Mononuclear cell (primary cell): ENCODE data around the gene CTF1. TPM values are rescaled to one million over a fixed set of nuclear protein-coding genes. Genes with fewer than 3 reads are reported as not detected.
A peak's percentile ranks its signal among the peaks of the same experiment; 100 is the strongest.

Experiments
- H3K27me3 ChIP-seq: 2 replicates; pipeline ENCODE4 v1.6.0; 2011; ENCODE audit warnings: low read length, control low read depth; ENCODE audit not compliant: insufficient read depth
- H3K4me1 ChIP-seq: 2 replicates; pipeline ENCODE4 v1.5.1; 2011; ENCODE audit warnings: mild to moderate bottlenecking, low read length, control low read depth; ENCODE audit not compliant: insufficient read depth
- H3K4me3 ChIP-seq: 2 replicates; pipeline ENCODE4 v1.5.1; 2011; ENCODE audit warnings: mild to moderate bottlenecking, low read length, moderate library complexity
- H3K9me3 ChIP-seq: 2 replicates; pipeline ENCODE4 v1.5.1; 2011; ENCODE audit warnings: low read depth, mild to moderate bottlenecking, control low read depth, low read length
- total RNA-seq: library from RNA; depleted of rRNA; stranded (reverse); fragments of >200 nt; gene quantifications from one replicate; pipeline ENCODE4 v1.2.3, GENCODE V29; 2012

Gene CTF1
- total RNA-seq, 1 donor = 0.21 TPM

DNA sequence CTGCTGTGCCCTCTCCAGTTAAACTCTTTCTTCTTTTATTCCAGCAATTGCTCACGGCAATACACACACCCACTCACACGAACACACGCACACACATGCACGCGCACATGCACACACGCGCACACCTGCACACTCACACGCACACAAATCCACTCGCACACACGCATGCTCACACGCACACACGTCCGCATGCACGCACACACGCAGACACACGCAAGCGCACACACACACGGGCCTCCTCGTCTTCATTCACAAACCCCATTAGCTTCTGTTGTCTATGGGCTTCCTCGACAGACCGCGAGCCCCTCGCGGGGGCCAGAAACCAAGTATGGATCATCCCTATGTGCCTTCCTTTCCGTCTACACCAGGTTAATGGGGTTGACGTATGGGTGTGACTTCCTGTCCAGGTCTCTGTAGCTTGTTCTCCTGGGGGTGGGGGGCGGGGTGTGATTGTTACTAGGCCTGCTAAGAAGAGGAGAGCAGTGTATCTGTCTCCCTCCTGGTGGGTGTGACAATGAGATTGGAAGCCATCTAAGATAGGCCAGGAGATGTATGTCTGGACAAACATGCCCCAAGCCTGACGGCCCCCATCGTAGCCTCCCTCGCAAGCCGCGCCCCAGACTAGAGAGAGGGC is 670 bp upstream of the CTF1 start:
- Histone ChIP-seq H3K27me3 (no peaks in the 10 kb centered on the region), H3K9me3 (no peaks in the 10 kb centered on the region), H3K4me3 (no peak overlapping the region), H3K4me1 (peaks cover 43% of the 10 kb centered on the region)

DNA sequence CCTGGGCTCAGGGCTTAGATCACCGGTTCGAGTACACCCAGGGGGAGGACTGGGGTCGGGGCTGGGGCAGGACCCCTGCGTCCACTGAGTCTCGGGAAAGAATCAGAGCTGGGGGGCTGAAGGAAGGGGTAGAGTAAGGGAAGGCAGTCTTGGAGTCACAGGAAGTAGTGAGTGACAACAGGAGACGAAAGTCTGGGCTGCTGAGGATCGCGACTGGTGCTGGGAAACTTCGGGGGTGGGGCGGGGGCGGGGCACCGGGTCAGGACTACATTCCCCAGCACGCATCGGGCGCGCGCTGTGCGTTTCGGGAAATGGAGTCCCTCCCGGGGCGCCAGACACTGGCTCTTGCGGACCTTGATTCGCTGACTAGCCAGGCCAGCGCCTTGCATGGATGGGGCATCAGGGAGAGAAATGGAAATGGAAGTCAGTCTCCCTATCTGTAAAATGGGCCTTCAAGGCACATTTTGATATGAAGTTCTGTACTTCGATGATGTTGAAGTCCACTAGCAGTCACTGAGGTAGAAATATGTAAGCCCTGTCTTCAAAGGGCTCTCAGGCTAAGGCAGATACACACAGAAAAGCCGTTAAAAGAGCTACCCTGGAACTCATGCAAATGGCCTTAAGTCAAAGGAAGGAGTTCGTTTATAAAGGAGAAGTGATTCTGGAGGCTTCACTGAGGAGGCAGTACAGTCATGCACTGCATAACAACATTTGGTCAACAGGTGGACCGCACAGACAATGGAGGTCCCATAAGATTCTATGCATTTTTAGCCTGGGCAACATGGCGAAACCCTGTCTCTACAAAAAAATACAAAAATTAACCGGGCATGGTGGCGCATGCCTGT is 697 bp downstream of the CTF1 start:
- Histone ChIP-seq H3K27me3 (no peaks in the 10 kb centered on the region), H3K4me1 (peaks cover 55% of the 10 kb centered on the region), H3K4me3 (peak overlapping the region; percentile 29), H3K9me3 (no peaks in the 10 kb centered on the region)

DNA sequence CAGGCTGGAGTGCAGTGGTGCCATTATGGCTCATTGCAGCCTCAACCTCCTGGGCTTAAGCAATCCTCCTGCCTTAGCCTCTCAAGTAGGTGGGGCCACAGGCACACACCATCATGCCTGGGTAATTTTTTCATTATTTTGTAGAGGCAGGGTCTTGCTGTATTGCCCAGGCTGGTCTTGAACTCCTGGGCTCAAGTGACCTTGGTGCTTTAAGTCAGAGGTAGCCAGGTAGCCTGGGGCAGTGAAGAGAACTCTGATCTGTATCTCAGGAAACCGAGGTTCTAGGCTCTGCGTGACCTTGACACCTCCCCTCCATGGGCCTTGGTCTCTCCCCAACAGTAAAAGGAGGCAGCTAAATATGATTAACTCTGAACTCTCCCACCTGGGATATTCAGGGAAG is 3.4 kb downstream of the CTF1 start:
- peaks cover 58% of the 10 kb centered on the region for H3K4me1 ChIP-seq

DNA sequence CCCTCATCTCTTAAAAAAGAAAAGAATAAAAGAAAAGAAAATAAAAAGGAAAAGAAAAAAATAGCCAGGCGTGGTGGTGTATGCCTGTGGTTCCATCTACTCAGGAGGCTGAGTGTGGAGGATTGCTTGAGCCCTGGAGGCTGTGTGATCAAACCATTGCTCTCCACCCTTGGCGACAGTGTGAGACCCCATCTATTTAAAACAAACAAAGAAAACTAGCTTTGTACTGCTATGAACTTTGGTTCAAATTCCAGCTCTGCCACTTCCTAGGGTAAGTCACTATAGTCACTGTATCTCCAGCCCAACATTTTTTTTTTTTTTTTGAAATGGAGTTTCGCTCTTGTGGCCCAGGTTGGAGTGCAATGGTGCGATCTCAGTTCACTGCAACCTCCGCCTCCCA is 4.2 kb downstream of the CTF1 start:
- no peaks in the 10 kb centered on the region for H3K27me3 ChIP-seq
- H3K9me3 ChIP-seq = no peaks in the 10 kb centered on the region
- peaks cover 60% of the 10 kb centered on the region for H3K4me1 ChIP-seq
- no peak overlapping the region for H3K4me3 ChIP-seq

More for the DNA sequence above, 3.4 kb downstream of the CTF1 start:
- Histone ChIP-seq H3K27me3 (no peaks in the 10 kb centered on the region), H3K9me3 (no peaks in the 10 kb centered on the region), H3K4me3 (no peak overlapping the region)

DNA sequence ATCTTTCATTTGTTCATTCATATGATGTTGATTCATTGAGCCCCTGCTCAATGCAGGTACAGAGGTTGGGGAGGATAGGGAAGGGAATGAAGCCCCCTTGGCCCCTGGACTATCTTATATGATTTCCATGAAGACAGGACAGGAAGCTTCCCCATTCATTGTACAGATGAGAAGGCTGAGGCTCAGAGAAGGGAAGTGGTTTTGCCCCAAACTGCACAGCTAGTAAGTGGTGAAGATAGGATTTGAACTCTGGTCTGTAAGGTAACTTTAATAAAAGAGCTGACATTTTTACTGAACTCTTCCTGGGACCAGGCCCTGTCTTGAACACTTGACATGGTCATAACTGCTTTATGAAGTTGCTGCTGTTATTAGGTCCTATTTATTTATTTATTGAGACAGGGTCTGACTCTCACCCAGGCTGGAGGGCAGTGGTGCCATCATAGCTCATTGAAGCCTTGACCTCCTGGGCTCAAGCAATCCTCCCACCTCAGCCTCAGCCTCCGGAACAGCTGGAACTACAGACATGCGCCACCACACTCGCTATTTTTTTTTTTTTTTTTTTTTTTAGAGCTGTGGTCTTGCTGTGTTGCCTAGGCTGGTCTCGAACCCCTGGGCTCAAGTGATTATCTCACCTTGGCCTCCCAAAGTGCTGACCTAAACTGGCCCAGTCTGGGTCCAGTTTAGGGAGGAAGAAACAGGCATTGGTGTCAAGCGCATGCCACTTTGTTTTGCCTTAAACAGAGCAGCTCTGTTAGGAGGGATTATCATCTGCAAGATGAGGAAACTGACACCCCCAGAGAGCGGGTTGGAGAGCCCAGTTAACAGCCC is 5.0 kb downstream of the CTF1 start:
- peaks cover 54% of the 10 kb centered on the region for H3K4me1 ChIP-seq
- H3K4me3 ChIP-seq = peak overlapping the region; percentile 52
- no peaks in the 10 kb centered on the region for H3K9me3 ChIP-seq
- H3K27me3 ChIP-seq = no peaks in the 10 kb centered on the region

DNA sequence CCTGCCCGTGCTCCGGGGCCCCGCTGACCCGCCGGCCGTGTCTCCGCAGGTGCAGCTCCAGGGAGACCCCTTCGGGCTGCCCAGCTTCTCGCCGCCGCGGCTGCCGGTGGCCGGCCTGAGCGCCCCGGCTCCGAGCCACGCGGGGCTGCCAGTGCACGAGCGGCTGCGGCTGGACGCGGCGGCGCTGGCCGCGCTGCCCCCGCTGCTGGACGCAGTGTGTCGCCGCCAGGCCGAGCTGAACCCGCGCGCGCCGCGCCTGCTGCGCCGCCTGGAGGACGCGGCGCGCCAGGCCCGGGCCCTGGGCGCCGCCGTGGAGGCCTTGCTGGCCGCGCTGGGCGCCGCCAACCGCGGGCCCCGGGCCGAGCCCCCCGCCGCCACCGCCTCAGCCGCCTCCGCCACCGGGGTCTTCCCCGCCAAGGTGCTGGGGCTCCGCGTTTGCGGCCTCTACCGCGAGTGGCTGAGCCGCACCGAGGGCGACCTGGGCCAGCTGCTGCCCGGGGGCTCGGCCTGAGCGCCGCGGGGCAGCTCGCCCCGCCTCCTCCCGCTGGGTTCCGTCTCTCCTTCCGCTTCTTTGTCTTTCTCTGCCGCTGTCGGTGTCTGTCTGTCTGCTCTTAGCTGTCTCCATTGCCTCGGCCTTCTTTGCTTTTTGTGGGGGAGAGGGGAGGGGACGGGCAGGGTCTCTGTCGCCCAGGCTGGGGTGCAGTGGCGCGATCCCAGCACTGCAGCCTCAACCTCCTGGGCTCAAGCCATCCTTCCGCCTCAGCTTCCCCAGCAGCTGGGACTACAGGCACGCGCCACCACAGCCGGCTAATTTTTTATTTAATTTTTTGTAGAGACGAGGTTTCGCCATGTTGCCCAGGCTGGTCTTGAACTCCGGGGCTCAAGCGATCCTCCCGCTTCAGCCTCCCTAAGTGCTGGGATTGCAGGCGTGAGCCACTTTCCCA is 5.9 kb downstream of the CTF1 start:
- peak overlapping the region; percentile 52 for H3K4me3 ChIP-seq
- peaks cover 47% of the 10 kb centered on the region for H3K4me1 ChIP-seq

DNA sequence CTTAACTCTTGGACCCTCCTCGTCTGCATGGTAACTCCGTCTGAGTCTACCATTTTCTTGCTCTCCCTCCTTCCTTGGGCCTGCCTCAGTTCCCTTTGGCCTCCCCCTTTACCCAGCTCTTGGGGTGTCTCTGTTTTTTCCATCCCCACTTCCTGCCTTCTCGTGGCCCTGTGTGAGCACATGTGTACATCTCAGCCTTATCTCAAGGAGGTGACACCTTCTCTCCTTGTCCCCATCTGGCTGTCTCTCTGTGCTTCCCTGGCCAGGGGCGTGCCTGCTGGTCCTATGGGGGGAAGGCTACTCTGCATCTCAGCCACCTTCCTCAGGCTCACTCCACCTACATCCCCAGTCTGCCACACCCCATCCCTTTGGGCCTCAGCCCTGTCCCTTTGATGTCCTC is 6.6 kb downstream of the CTF1 start:
- no peaks in the 10 kb centered on the region for H3K9me3 ChIP-seq
- no peaks in the 10 kb centered on the region for H3K27me3 ChIP-seq
- H3K4me1 ChIP-seq = peaks cover 40% of the 10 kb centered on the region
- no peak overlapping the region for H3K4me3 ChIP-seq

More for the DNA sequence above, 5.9 kb downstream of the CTF1 start:
- no peaks in the 10 kb centered on the region for H3K27me3 ChIP-seq
- H3K9me3 ChIP-seq = no peaks in the 10 kb centered on the region

DNA sequence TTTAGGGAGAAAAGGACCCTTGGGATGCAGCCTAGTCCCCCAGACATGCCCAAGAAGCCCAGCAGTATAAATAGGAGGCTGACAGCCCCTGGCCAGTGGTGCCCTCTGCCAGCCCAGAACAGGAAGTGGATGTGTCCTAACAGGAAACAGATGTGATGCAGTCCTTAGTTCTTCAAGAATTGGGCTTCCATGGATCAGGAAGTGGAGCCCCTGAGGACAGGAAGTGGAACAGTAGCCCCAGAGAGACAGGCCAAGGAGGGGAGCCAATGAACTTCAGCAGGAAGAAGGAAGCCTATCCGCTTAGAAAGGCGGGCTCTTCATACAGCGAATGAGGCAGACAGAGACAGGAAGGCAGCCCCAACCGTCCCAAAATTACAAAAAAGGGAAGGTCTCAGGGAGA is 7.2 kb downstream of the CTF1 start:
- no peak overlapping the region for H3K4me3 ChIP-seq
- H3K4me1 ChIP-seq = peaks cover 40% of the 10 kb centered on the region
- H3K9me3 ChIP-seq = no peaks in the 10 kb centered on the region

DNA sequence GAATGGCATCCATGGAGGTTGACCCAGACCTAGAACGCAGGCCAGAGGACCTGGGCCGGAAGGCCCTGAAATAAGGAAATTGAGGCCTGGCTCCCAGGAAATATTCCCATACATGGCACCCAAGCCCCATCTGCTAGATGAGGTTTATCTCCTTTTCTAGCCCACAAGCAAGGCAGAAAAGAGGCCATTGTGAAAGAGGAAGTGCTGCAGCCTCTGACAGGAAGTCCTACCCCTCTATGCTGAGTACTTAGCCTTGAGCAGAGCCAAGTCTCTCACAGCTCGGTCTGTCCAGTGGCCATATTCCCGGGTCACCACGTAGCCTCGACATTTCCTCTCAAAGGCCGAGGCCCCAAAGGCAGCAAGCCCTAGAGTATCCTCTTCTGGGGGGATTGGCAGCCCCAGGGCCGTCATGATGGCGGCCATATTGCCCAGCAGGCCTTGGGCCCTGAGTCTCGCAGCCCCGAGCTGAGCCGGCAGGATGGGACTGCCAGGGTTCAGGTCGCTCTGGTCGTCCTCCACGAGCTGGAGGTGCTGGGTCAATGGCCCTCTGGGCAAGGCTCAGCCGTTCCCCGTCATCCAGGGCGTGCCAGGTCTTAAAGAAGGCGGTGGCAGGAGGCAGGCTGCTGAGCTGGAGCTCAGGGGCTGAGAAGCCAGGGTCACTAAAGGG is 7.8 kb downstream of the CTF1 start:
- Histone ChIP-seq H3K27me3 (no peaks in the 10 kb centered on the region), H3K9me3 (no peaks in the 10 kb centered on the region), H3K4me3 (no peak overlapping the region), H3K4me1 (peaks cover 40% of the 10 kb centered on the region)

More for the DNA sequence above, 7.2 kb downstream of the CTF1 start:
- H3K27me3 ChIP-seq = no peaks in the 10 kb centered on the region

DNA sequence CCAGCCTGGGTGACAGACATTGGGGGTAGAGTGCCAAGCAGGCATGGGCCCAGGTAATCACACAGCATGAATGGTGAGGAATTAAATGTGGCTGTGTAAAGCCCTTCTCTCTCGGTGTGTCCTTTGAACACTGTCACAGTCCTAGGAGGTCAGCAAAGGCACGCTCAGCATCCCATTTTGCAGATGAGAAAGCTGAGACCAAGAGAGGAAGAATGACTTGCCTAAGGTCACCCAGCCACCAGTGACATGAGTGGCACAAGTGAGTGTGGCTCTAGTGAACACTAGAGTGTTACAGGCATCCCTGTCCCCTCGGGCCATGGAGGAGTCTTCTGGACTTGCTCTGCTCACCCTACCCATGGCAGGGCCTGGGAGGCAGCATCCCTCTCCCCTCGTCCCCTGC is 10.7 kb downstream of the CTF1 start:
- Histone ChIP-seq H3K27me3 (no peaks in the 10 kb centered on the region), H3K4me1 (peaks cover 27% of the 10 kb centered on the region), H3K9me3 (no peaks in the 10 kb centered on the region), H3K4me3 (no peak overlapping the region)

DNA sequence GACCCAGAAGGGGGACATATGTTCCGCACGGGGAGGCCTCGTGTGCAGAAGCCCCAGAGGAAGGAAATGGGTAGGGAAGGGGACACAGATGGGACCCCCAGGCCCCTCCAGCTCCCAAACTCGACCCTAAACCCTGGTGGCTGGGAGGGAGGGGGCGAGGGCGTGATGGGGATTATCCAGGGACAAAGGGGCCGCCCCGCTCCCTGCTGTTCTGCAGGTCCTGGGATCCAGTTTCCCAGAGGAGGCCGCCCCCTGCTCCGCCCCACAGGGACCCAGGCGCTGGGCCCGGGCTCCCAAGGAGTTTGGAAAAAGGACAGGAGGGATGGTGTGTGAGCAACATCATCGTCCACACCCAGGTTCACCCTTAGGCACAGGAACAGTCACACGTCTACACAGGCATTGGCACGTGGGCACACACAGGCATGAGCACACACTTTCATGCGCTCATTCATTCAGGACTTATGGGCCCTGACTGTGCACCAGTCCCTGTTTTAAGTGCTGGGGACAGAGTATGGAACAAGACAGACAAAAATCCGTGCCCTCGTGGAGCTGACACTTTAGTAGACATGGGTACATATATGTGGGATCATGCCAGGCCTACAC is 14.1 kb downstream of the CTF1 start:
- no peaks in the 10 kb centered on the region for H3K4me1 ChIP-seq

DNA sequence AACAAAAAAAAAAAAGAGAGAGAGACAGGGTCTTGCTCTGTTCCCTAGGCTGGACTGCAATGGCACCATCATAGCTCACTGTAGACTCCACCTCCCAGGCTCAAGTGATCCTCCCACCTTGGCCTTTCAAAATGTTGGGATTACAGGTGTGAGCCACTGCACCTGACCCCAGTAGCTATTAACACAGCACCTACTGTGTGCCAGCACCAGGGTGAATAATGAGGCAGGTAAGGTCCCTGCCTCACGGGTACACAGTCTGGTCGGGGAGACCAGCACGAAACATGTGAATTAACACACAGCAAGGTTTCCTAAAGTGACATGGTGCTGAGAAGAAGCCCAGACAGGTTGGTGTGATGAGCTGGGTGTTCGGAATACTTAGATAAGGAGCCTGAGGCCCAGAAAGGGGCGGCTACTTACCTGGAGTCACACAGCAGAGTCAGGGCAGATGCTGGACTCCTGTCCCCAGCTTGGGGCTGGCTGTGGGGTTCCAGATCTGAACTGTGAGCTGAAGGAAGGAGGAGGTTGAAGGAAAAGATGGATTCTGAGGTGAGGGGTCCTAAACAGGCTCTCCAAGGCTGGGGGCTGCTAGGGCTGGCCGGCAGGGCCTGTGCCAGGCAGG is 16.5 kb downstream of the CTF1 start:
- Histone ChIP-seq H3K9me3 (no peaks in the 10 kb centered on the region), H3K4me1 (no peaks in the 10 kb centered on the region), H3K27me3 (no peaks in the 10 kb centered on the region), H3K4me3 (no peak overlapping the region)

More for the DNA sequence above, 14.1 kb downstream of the CTF1 start:
- no peaks in the 10 kb centered on the region for H3K9me3 ChIP-seq
- H3K27me3 ChIP-seq = no peaks in the 10 kb centered on the region
- no peak overlapping the region for H3K4me3 ChIP-seq

DNA sequence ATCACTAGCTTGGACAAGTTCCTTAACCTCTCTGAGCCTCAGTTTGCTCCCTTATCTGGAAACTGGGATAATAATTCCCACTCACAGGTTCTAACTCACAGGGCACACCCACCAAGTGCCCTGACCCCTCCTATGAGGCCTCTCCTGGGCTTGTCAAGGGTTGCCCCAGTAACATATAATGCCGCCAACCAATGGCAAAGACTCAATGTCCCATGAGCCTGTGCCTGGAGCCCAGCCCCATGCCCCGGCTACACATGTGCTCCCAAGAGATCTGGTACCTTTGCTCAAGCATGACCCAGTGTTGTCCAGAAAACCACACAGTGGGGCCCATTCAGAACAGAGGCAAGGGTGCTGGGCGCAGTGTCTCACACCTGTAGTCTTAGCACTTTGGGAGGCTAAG is 18.4 kb downstream of the CTF1 start:
- no peaks in the 10 kb centered on the region for H3K27me3 ChIP-seq
- H3K4me1 ChIP-seq = no peaks in the 10 kb centered on the region
- no peak overlapping the region for H3K4me3 ChIP-seq
- no peaks in the 10 kb centered on the region for H3K9me3 ChIP-seq
